ENCODE data around the gene SPZ1. TPM values are rescaled to one million over a fixed set of nuclear protein-coding genes. Genes with fewer than 3 reads are reported as not detected.

Gene SPZ1
- not detected in 2 replicates for total RNA-seq

GRCh38 chr5:80319702-80320101, at the start of gene SPZ1:
SPZ1 (plus strand) TSS chr5:80320002; CDS start chr5:80320216, 214 bp downstream.

Other genes starting within 250 kb of the SPZ1 start
- 9.5 and 15.0 TPM in 2 replicates for gene SERINC5, start 64.0 kb upstream of the SPZ1 start, total RNA-seq
- gene ZFYVE16, start 88.1 kb downstream of the SPZ1 start, total RNA-seq, result 31.8 and 37.9 TPM in 2 replicates
- 4.6 and 11.3 TPM in 2 replicates for gene FAM151B, start 168.1 kb downstream of the SPZ1 start, total RNA-seq

Data from smooth muscle cell of the umbilical artery (primary cell).